NCI-H524 (cell line): ENCODE data around the gene SERGEF.

Experiments used
- DNase-seq, 2 experiments: peaks; one replicate each; lab custom pipeline; 2025; lab: John Stamatoyannopoulos, UW

The SERGEF gene

DNA sequence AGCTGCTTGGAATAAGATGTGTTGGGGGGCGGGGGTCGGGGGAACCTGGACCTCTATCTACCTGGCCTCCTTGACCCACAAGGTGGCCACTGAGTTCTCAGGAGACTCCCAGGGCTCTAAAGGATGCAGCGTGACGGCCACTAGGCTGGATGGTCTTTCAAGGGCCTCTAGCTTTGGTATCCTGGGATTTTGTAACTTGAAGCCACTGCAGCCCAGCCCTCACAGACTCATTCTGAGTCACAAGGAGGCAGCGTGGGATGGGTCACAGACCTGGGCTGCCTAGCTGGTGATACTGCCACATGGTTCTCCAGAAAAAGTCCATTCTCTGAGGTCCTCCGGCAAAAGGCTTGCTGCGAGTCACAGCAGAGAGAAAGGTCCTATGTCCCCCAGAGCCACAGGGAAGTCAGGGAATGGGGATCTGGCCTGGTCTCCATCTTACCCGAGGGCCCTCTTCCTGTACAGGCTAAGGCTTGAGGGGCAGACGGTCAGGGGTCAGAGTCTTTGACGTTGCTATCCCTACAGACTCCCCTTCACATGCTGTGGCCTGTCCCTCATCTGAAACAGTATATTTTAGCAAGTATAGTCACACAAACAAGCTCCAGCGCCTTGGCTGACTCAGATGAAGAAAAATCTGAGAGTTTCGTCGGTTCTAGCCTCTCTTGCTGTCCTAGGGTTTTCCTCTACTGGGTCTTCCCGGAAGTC, 225.9 kb downstream of the SERGEF start:
- DNase-seq = no peak

DNA sequence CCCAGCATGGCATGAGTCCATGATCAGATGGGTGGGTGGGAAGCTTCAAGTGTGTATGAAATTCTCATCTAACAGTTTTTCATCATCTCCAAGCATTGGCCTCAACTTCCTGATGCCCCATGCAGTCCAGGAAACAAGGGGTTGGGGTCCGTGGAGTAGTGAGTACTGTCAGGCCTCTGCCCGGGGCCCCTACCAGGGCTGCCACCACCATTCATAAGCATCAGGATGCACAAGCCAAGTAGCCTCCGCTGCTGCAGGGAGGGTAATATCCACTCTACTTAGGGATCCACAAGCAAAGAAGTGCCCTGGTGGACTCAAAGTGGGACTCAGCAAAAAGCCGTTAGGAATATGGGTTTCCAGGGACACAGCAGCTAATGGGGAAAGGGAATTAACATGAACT, 229.0 kb downstream of the SERGEF start:
- no peak for DNase-seq

DNA sequence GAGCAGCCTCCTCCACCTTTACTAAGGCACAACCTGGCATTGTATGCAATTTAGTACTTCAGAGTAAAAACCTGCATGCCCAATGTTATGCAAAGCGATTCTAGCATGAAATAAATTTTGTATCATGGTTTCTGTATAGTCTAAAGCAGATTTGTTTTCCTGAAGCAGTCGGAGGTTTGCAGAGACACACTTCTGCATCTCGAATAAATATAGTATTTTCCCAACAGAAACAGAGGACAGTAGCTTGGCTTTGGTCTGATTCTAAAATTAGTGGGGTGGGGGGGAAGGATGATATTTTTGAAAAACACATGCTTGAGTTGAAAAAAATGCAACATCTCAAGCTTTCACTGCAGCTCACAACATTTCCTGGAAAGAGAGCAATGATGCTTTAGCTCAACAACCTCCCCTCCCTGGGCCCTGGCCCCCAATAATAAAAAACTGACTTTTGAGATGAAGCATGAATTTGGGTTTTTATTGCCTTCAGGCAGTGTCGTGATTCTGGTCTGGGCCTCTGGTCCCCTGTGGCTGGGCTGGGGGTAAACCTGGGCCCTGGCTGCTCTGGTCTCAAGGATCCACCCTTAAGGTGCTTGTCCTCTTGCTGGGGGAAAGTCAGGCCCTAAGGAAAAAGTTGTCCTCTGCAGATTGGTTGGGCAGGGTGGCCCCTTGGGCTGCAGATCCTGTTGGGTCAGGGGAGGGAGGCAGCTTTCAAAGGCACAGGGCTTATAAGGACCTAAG, 230.1 kb downstream of the SERGEF start:
- no peak for DNase-seq

DNA sequence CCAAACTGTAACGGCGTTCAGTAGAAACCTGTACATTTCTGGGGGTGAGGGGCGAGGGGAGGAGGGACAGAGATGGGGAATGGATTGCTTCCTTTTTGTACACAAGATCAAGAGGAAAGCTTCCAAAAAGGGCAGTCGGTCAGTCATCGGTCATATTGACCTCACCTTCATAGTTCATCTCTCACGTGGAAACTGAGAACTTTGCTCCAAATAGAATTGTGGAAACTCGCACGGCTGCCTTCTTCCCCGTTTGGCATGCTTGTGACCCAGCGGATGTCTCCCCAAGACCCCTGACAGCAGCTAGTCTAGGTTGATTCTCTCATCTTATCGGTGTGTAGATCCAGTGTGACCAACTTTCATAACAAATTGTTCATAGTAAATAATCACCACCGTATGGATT, 230.7 kb downstream of the SERGEF start:
- no peak for DNase-seq

DNA sequence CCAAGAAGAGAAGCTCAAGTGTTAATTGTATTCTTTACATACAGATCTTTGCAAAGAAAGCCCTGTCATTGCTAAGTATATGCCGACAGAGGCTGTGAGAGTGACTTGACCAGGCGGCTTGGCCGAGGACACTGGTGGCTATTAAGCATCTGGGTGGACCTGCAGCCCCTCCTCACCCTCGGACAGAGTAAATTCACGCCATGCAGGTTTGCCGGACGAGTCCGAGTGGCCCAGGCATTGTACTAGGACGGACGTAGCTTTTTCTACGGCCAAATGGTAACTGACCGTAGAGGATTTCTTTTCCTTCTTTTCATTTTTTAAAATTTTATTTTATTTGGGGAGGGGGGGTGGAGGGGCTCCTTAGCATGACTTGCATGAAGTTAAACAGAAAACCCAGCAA, 231.2 kb downstream of the SERGEF start:
- no peak for DNase-seq

DNA sequence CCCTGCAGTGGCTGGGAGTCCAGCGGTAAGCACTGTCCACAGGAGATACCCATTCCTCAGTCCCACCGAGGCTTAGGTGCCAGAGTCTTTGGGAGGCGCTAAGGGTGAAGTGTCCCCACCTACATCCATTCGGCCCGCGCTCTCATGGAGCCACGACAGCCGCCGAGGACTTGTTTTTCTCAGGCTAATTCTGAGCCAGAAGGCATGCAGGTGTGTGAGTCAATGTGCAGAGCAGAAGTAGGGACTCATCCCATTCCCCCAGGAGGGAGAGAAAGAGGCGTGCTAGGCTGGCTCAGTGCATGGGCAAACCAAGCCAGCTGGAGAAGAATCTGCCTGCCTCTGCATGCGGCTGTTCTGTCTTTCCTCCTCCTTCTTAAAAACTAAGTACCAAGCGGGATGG, 231.6 kb downstream of the SERGEF start:
- DNase-seq = no peak

DNA sequence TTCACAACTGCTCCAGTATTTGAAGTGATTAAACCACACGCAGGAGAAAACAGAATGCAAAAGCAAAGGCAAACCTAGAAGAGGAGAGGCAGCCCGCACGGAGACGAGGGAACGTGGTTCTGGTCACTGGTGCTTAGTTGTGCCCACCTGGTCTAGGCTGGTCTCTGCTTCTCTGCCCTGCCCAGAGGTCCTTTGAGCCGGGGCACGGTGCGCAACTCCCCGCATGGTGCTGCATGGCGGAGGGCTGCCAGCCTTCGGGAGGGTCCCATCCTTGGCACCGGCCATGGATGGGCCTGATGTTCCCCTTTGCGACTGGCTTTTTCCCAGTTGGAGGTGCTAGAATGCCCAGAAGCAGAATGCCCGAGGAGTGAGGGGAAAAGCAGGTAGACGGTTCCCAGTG, 232.2 kb downstream of the SERGEF start:
- DNase-seq = no peak

DNA sequence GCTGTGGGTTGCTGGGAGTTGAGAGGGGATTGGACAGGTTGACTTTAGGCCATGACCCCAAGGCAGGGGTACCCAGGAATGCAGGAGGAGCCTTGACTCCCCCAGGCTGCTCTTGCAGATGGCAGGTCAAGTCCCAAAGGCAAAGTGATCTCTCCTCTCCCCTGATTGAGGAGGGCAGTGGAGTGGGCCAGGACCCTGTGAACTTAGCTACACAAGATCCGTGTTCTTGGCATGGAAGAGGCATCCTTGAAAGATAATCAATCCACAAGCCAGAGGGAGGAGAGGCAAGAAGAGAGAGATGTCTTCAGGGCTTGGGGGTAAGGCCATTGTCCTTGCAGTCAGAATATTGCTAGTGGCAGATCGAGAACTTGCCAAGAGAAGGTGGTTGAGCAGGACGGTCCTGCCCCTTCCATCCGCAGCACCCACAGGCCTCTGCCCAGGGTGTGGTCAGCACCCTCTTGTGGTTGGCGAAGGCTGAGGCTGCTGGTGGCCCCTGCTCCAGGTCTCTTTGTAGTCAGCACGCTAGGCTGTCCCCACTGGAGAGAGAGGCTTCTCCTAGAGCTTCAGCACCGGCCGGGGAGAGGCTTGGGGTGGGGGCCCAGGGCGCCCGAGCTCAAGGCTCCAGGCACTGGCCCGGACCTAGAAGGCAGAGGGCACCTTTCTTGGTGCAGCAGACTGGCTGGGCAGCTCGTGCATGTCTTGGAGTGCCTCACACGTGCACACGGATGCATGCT, 232.8 kb downstream of the SERGEF start:
- DNase-seq = no peak

DNA sequence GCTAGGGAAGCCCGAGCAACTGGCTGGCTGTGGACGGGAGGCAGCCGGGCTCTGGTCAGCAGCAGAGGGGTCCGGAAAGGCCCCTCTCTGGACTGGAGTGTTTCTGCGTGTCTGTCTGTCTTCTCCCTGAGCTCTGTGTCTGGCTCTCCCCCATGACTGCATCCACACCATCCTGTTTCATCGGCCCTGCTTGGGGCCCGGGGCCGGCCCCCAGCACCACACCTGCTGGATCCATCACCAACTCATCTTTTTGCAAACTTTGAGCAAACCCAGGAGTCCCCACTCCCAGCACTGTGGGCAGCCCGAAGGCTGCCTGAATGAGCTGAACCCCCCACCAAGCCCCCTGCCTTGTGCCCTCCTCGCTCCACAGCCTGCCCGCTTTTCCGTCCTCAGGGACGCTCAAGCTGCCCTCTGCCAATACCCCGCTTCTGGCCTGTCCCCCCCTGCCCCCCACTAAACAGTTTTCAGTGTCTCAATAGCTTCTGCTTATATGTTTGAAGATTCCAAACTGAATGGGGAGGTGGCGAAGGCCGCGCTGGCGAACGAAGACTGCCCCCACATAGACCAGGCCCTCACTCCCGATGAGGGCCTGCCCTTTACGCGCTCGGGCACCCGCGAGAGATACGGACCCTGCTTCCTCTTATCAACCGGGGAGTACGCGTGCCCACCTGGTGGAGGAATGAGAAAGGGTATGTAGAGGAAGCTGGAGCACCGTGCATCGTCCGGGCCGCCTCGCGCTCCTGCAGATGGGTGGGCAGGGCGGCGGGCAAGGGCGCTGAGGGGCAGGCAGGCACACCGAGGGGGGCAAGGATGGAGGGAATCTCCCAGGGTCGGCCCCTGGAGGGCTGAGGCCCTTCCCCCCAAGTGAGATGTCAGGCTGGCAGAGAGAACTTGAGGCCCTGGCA, 233.6 kb downstream of the SERGEF start:
- no peak for DNase-seq

DNA sequence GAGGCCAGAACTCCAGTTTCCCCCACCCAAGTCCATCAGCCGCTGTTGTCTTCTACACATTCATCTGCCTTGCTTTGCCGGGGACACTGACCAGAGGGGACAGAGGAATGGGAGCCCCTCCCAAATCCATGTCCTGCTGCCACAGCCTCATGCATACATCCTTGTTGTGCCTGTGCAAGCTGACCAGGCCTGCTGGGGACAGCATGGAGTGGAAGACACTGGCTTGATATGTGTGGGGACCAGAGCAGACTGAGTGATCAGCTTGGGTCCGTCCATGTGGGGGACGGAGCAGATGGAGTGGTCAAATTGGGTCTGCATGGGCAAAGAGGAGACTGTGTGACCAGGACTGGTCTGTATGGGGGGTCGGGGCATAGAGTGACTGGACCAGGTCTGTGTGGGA, 234.5 kb downstream of the SERGEF start:
- no peak for DNase-seq

DNA sequence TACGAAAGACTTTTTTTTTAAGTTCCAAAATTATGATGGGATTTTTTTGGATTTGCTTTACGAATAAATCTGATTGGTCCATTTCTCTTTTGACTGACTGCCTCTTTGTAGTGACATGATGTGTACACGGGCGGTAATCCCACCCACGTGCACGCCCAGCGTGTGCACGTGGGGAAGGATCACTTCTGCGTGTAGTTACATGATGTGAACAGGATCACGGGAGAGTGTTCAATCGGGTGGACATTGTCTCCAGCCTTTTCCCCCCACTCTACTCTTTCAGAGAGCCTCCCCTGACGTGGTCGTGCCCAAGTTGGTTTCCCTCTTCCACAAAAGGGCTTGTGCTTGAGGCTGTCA, 235.1 kb downstream of the SERGEF start:
- no peak for DNase-seq

DNA sequence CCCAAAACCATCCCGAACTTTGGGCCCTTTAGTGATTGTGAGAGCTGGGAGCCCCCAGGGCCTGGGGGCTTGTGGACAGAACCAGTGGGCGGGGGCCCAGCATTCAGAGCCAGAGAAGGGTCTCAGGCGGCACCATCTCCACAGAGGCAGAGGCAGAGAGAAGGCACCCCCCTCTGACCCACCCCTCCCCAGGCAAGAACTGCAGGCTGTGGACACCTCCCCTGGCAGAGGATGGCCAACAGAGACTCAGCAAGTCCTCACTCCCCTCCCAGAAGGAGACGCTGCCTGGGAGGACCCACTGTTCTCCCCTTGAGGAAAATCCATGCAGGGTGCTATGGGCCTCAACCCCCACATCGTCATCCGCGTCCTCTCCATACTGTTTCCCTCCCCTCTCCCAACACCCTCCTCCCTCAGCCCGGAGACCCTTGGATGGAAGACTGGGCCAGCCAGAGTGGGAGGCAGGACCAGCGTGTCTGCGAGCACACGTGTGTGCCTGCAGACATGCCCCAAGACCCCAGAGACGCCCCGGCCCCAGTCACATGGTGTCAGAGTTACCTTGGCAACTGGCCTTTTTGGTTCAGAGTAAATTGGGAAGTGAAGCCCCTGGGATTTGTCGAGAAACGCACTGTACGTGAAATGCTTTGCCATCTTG, 235.6 kb downstream of the SERGEF start:
- no peak for DNase-seq

DNA sequence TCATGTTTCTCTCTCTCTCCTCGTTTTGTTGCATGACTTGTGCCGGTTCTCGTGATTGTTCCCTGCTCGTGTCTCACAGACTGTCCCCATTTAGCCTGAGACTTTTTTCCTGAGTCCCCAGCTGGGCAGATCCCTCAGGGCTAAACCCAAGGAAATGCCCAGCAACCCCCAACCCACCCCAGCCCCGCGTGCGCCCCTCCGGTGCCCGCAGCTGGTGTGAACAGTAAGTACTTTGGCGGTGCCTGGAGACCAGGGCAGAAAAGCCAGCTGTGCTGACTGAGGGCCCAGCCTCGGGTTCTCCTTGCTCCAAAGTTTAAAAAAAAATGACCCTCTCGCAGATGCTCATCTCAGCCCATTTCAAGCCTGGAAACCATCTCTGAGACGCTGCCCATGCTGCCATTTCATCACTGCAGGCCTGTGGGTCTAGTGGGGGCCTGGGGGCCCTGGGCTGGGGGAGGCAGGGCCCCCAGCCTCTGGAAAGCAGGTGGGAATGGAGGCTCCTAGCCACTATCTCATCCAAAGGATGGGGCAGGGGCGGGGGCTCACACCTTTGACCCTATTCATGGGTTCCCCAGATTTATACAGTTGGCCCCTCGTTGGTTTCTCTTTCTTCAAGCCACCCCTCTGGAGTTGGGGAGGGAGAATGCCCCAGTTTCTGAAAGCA, 236.5 kb downstream of the SERGEF start:
- no peak for DNase-seq

DNA sequence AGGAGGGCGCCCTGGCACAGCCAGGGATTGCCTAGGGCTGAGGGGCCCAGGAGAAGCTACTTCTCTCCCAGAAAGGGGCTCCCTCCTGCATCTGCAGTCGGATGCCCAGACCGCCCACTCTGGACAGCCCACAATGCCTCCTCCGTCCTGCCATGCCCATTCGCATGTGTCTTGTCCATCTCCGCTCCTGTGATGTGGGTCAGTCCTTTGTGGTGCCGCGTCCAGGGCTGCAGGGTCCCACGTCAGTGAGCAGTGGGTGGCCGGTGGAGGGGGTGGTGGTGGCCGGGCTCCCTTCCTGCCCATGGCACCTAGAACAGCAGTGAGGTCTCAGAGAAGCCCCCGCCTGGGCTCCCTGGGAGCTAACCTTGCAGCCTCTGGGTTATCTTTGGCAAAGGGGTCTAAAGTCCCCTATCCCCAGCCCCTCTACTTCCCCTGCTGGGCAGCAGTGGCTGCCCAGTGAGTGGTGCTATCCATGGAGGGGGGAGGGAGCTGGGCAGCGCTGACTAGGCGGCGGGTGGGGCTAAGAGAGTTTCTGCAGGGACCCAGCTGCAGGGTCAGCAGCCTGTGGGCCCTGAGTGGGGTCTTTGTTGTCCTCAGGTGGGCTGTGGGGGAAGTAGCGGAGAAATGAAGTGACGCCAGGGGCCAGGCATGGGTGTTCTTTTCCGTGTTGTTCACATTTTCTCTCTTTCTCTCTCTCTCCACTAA, 237.2 kb downstream of the SERGEF start:
- DNase-seq = no peak

DNA sequence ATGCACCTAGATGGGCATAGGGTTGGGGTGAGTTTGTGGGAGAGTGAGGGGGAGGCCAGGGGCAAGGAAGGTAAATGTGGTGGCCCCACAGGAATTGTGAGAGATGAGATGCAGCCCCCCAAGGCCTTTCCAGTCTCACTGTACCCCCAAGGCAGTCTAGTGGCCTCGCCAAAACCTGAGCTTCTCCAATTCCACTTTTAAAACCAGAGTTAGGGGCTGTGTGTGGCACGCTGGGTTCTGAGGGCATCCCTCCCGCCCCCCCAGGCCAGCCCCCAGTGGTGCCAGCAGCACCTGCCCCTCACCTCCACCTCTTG, 237.9 kb downstream of the SERGEF start:
- DNase-seq = no peak

DNA sequence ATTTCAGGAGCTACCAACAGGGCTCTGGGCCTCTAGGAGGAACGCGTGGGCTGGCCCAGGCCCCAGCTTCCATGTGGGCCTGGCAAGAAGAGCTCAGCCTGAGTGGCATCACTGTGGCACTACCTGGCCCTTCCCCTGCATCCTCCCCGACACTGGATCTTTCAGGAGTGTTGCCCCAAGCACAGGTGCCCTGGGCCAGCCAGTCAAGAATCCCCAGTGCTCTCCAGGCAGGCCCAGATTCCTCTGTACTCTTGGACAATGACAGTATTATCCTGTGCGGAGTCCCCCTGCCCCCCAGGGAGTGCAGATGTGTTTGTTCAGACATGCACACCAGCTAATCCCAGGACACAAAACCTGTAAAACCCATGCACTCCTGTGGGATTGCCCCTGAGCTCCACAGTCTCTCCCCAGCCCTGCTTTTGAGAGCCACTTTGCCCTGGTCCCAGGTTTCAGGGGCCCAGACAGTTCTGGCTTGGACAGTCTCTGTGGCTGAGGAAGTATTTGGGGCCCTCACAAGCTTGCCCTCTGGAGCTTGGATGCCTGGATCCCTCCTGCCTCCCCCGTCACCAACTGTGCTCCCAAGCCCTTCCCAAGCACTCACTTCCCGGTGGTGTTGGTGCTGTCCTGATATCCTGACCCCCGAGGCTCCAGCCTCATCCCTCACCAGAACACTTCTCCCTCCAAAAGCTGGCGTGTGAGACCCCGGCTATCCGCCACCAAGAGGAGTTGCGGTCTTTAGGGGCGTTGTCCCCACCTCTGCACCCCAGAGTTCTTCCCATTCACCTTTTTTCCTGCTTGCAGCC, 238.4 kb downstream of the SERGEF start:
- no peak for DNase-seq

DNA sequence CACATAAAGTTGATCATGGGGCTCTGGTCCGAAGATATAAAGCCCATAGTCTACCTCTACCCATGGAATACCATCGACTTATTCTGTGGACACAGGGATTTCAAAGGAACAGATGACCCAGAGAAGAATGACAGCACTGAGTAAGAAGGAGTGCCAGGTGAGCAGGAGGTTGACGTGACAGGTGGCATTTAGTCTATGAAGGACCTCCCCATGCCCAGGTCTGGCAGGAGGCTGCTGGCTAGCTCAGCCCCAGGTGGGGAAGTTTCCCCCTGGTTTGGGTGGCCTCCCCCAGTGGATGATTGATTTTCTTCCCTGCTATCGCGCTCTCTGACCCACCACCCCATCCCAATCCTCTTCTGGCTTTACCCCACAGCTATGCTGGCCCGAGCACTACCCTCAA, 239.2 kb downstream of the SERGEF start:
- no peak for DNase-seq

DNA sequence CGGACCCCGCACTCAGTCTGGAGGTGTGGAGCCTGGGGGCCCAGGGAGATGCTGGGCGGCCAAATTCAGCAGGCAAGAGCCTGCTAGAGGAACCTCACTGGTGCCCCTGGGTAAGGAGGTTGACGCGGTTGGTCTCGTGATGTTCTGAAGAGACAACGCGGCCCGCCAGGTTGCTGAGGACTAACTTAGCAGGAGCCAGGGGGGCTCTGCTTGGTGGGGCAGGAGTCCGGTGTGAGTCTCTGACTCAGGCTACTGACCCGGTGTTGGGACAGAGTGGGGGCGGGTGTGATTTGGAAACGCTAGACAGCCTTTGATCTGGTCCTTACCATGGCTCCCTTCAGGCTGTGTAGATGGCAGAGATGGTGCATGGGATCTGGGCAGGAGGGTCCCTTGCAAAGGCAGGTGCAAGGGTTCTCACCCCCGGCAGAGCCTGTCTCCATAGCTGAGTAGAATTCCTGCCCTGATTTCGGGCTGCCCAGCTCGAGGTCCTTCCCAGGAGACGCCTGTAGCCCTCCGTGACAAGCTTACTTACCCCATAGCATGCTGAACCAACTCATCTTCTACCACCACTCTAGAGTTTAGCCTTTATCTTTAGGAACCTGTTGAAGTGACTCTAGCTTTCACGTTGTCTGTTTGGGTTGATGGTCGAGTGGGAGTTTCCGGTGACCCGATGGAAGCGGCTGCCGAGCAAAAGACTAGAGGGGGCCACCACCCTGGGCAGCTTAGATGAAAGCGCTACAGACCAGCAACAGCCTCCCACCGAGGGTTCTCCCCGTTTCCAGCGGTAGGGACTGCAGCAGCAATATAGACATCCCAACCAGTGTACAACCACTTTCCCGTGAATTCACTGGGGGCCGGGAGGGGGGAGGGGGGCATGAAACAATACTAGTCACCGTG, 239.9 kb downstream of the SERGEF start:
- DNase-seq = no peak
